ENCODE results near the gene TENM4. TPM values are rescaled to one million over a fixed set of nuclear protein-coding genes. Genes with fewer than 3 reads are reported as not detected.

Gene TENM4
- total and polyA plus RNA-seq, 2 of the 8 experiments (the other 6 are each of a cell fraction or from before 2014, with no cell fraction given) = 3.5 to 7.2 TPM

DNA sequence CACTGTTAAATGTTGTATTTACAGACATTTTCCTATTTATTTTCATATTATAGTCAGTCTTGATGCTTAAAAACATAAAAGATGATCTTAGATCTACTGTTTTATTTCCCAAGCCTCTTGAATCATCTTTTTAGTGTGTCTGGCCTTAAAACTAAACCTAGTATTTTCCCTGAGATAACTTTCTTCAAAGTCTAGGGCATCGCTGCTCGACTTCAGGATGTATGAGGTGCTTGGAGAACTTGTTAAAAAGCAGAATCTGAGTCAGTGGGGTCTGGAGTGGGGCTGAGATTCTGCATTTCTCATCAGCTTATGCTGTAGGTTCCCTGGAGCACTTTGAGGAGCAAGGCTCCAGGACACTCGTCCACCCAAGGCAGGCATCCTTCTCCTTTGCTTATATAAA is 404.9 kb downstream of the TENM4 start:
- POLR2A ChIA-PET (ENCODE audit: partially characterized antibody) = no interaction called here

More for the DNA sequence above, 404.9 kb downstream of the TENM4 start:
- no peak overlapping the region for H3K18ac ChIP-seq (ENCODE audit: extremely low read depth, low read length)
- H3K79me1 ChIP-seq (ENCODE audit: low read depth, low read length) = no peaks in the 10 kb centered on the region
- no peaks in the 10 kb centered on the region for H3K9me3 ChIP-seq (ENCODE audit: insufficient read depth in 2 of 2, low read depth in 1 of 2, low read length in 1 of 2)
- WGBS, 2 experiments (ENCODE audit: extremely low coverage in 1 of 2, insufficient coverage in 1 of 2, insufficient read length in 1 of 2, insufficient replicate concordance in 2 of 2, low coverage in 1 of 2, low lambda C conversion rate in 2 of 2, missing lambda C conversion rate in 1 of 2) = 52% methylated on average over 3 of the region's 3 CpGs; no CpG with 5 or more reads in 1 of the 2 experiments
- TF ChIP-seq, protein P1, sequence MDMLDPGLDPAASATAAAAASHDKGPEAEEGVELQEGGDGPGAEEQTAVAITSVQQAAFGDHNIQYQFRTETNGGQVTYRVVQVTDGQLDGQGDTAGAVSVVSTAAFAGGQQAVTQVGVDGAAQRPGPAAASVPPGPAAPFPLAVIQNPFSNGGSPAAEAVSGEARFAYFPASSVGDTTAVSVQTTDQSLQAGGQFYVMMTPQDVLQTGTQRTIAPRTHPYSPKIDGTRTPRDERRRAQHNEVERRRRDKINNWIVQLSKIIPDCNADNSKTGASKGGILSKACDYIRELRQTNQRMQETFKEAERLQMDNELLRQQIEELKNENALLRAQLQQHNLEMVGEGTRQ (IDR thresholded peaks at IDR 0.05; ENCODE audit: low read length) = no peak
- no peak for TF ChIP-seq BCL11A (IDR thresholded peaks at IDR 0.05; ENCODE audit: low read depth in 2 of 2, low read length in 2 of 2)
- TF ChIP-seq CHD2 (IDR thresholded peaks at IDR 0.05; ENCODE audit: low read length) = no peak
- CTCF ChIA-PET (ENCODE audit: partially characterized antibody) = interaction anchor here (0.8 to 1.7 kb wide), 2 partner anchors 10 to 45 kb away, joined by 3 read pairs; no protein-coding TSS in a partner anchor
- no peak overlapping the region for H2BK15ac ChIP-seq (ENCODE audit: low read length)
- no peak overlapping the region for H4K91ac ChIP-seq (replicated peaks; ENCODE audit: insufficient read length, low read length)
- H2BK5ac ChIP-seq (ENCODE audit: low read depth, low read length) = no peak overlapping the region
- no peak overlapping the region for H3K4me2 ChIP-seq (ENCODE audit: insufficient read depth in 1 of 2, low read depth in 2 of 2, low read length in 2 of 2)
- no peaks in the 10 kb centered on the region for H3K79me2 ChIP-seq (ENCODE audit: control insufficient read depth in 1 of 2, insufficient read depth in 2 of 2, low read length in 2 of 2)
- H4K8ac ChIP-seq (ENCODE audit: extremely low read depth, insufficient read depth, low read length) = no peak overlapping the region
- no peak overlapping the region for H2BK120ac ChIP-seq (replicated peaks; ENCODE audit: low read depth, low read length)
- no peaks in the 10 kb centered on the region for H3K4me1 ChIP-seq (replicated peaks in 1 of 4; ENCODE audit: control insufficient read depth in 3 of 4, insufficient read depth in 4 of 4, low read length in 3 of 4)
- no peak overlapping the region for H2AK5ac ChIP-seq (ENCODE audit: low read depth, low read length)
- no peak overlapping the region for H3K4ac ChIP-seq (replicated peaks; ENCODE audit: insufficient read length, low read depth, low read length)
- no peaks in the 10 kb centered on the region for H3K23me2 ChIP-seq (ENCODE audit: low read depth, low read length)
- no peak overlapping the region for H2BK20ac ChIP-seq (ENCODE audit: low read length)
- H4K20me1 ChIP-seq (replicated peaks in 1 of 2; ENCODE audit: control insufficient read depth in 1 of 2, insufficient read depth in 2 of 2, low read length in 2 of 2) = no peaks in the 10 kb centered on the region
- no peak overlapping the region for H3K4me3 ChIP-seq (ENCODE audit: extremely low read depth in 1 of 4, insufficient read depth in 2 of 4, low read depth in 3 of 4, low read length in 4 of 4)
- no peak overlapping the region for H3K56ac ChIP-seq (replicated peaks; ENCODE audit: insufficient read length, low read depth, low read length)
- FAIRE-seq (no peak), DNase-seq (ENCODE audit: low read depth in 1 of 2, low spot score in 2 of 2) (no peak)
- H3K27ac ChIP-seq (ENCODE audit: low read depth, low read length) = no peak overlapping the region
- H3K9ac ChIP-seq (replicated peaks in 1 of 4; ENCODE audit: extremely low read depth in 1 of 4, low read depth in 3 of 4, low read length in 3 of 4) = no peak overlapping the region
- no peak overlapping the region for H4K5ac ChIP-seq (ENCODE audit: insufficient read length, low read depth, low read length)
- no peak overlapping the region for H2AFZ ChIP-seq (ENCODE audit: low read length)
- no peaks in the 10 kb centered on the region for H3K27me3 ChIP-seq (replicated peaks in 1 of 4; ENCODE audit: control insufficient read depth in 3 of 4, extremely low read depth in 1 of 4, insufficient read depth in 3 of 4, low read length in 3 of 4)
- H3K23ac ChIP-seq (ENCODE audit: insufficient read length) = no peak overlapping the region
- H2BK12ac ChIP-seq (ENCODE audit: low read depth, low read length) = no peak overlapping the region
- H3K14ac ChIP-seq (ENCODE audit: insufficient read length) = no peak overlapping the region
- H3K36me3 ChIP-seq (ENCODE audit: control insufficient read depth in 2 of 4, insufficient read depth in 4 of 4, low read length in 3 of 4) = no peaks in the 10 kb centered on the region
